Fibroblast of pulmonary artery (primary cell): ENCODE results near the gene PKMYT1.

Experiments used
- DNase-seq: peaks from one replicate; pipeline ENCODE4 v3.0.0-alpha.2; 2010; ENCODE audit warnings: low read depth
- H3K4me3 ChIP-seq: replicated peaks from 2 replicates; pipeline ENCODE4 v1.5.1; 2011; ENCODE audit warnings: low read depth, mild to moderate bottlenecking, control low read depth, low read length, moderate library complexity
- CTCF ChIP-seq: IDR thresholded peaks from 2 replicates; pipeline ENCODE4 v1.5.1; 2011; ENCODE audit warnings: mild to moderate bottlenecking, control low read depth, low read length, inconsistent platforms; ENCODE audit errors: missing control alignments

PKMYT1 gene

DNA sequence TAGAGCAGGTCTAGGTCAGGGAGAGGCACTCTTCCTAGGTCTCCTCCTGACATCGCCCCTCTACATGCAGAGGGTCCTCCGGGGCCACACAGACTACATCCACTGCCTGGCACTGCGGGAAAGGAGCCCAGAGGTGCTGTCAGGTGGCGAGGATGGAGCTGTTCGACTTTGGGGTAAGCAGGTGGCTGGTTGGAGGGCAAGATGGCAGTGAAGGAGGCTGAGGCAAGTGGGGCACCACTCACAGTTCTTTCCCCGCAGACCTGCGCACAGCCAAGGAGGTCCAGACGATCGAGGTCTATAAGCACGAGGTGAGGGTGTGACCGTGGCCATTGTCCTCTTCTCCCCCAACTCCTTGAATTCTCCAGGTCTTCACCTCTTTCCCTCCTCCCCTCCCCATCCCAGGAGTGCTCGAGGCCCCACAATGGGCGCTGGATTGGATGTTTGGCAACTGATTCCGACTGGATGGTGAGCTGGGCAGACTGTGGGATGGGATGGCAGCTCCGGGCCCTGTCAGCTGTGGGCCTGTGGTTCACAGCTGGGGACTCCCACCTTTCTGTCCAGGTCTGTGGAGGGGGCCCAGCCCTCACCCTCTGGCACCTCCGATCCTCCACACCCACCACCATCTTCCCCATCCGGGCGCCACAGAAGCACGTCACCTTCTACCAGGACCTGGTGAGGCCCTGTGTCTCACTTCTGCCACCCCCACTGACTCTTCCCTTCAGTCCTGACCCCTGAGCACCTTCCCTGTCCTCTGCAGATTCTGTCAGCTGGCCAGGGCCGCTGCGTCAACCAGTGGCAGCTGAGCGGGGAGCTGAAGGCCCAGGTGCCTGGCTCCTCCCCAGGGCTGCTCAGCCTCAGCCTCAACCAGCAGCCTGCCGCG is 46.6 kb upstream of the PKMYT1 start:
- no peak for DNase-seq
- no peak for TF ChIP-seq CTCF
- no peak overlapping the region for H3K4me3 ChIP-seq

- DNase-seq, result no peak
- TF ChIP-seq CTCF, result no peak
- H3K4me3 ChIP-seq, result no peak overlapping the region
These were observed 45.7 kb upstream of the PKMYT1 start for GRCh38 chr16:3026003-3026378.

GRCh38 chr16:3025032-3026002 is 45.1 kb upstream of the PKMYT1 start:
- H3K4me3 ChIP-seq, result no peak overlapping the region
- no peak for TF ChIP-seq CTCF
- no peak for DNase-seq

- peak within 1 kb of the TSS; percentile 80 for H3K4me3 ChIP-seq
- no peak for TF ChIP-seq CTCF
- peak; percentile 99 for DNase-seq
These were observed 43.6 kb upstream of the PKMYT1 start, which contains the start of the genes HCFC1R1 and THOC6 for GRCh38 chr16:3023669-3024478. HCFC1R1 (minus strand) TSS chr16:3023942; CDS start chr16:3023941, 1 bp downstream. THOC6 (plus strand) TSS chr16:3024035; CDS start chr16:3024327, 292 bp downstream.

DNA sequence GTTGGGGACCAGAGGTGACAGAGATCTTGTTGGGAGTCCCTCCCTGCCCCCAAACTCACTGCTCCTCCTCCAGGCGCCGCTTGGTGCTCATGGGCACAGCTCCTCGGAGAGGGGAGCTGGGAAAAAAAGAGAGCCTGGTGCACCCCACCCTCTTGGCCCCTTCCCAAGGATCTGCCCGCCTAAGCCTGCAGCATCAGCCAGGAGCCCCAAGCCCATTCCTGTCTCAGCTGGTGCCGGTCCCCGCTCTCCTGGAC is 43.1 kb upstream of the PKMYT1 start:
- DNase-seq, result peak; percentile 44
- peak overlapping the region; percentile 80 for H3K4me3 ChIP-seq
- no peak for TF ChIP-seq CTCF

DNA sequence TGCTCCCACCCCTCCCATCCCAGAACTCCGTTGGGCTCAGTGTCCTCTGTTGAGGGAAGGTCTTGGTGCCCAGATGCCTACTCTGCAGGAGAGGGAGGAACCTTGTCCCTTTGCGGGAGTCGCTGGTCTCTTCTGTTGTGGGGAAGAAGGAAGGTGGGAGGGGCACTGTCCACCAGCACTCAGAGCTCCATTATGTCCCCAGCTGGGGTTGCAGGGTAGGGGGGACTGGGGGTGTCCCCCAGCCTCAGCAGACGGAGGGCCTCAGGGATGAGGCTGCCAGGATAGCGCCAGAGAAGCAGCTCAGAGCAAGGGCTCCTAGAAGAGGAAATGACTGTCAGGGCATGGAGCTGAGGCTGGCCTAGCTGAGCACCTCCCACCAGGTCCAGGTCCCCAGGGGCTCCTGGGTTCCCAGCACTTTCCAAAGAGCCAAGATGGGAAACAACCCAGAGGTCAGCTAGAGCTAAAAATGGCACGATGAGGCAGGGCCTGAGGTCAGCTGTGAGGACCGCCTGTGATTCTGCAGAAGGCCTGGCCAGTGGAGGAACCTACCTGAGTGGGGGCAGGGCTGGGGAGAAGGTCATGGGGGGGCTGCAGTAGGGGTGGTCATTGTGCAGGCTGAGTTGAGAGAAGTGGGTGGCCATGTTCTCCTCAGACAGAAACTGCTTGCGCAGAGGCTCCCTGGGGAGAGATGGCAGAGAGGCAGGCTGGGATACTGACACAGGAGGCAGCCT is 42.6 kb upstream of the PKMYT1 start:
- DNase-seq, result peak; percentile 40
- TF ChIP-seq CTCF, result no peak
- H3K4me3 ChIP-seq, result peak overlapping the region; percentile 80
